ENCODE results near the gene SLC6A4. TPM values are rescaled to one million over a fixed set of nuclear protein-coding genes. Genes with fewer than 3 reads are reported as not detected.
"Not testable (repeated sequence)": the region's sequence is repeated elsewhere in the genome, so short reads cannot be mapped to it uniquely, and the experiment has no call there.

The SLC6A4 gene
- total and polyA plus RNA-seq, 4 donors: 1.1 to 36.0 (median 4.7) TPM

GRCh38 chr17:30212750-30213149, 22.7 kb downstream of the SLC6A4 start:
- DNase-seq (ENCODE audit: low read depth in 4 of 6, low spot score in 6 of 6): no peak
- Histone ChIP-seq H3K4me3 (ENCODE audit: low read depth, low read length) (no peak overlapping the region), H3K9me3 (ENCODE audit: control insufficient read depth, insufficient read depth, low read length) (no peaks in the 10 kb centered on the region), H3K27ac (ENCODE audit: low read depth, low read length) (no peak overlapping the region), H3K36me3 (ENCODE audit: control insufficient read depth, insufficient read depth, low read length) (no peaks in the 10 kb centered on the region), H3K4me1 (ENCODE audit: control insufficient read depth, insufficient read depth, low read length) (no peaks in the 10 kb centered on the region), H3K27me3 (ENCODE audit: control insufficient read depth, insufficient read depth, low read length) (no peaks in the 10 kb centered on the region)
- WGBS (ENCODE audit: insufficient coverage): 92% methylated on average over 11 of the region's 11 CpGs

- no peaks in the 10 kb centered on the region for H3K4me1 ChIP-seq (ENCODE audit: control insufficient read depth, insufficient read depth, low read length)
- no peak for DNase-seq (ENCODE audit: low read depth in 4 of 6, low spot score in 6 of 6)
- no peaks in the 10 kb centered on the region for H3K36me3 ChIP-seq (ENCODE audit: control insufficient read depth, insufficient read depth, low read length)
- 71% methylated on average over 5 of the region's 6 CpGs for WGBS (ENCODE audit: insufficient coverage)
- H3K27ac ChIP-seq (ENCODE audit: low read depth, low read length): no peak overlapping the region
- H3K27me3 ChIP-seq (ENCODE audit: control insufficient read depth, insufficient read depth, low read length): no peaks in the 10 kb centered on the region
- H3K9me3 ChIP-seq (ENCODE audit: control insufficient read depth, insufficient read depth, low read length): no peaks in the 10 kb centered on the region
- no peak overlapping the region for H3K4me3 ChIP-seq (ENCODE audit: low read depth, low read length)
Measured at GRCh38 chr17:30211371-30211770, 24.1 kb downstream of the SLC6A4 start.

DNA sequence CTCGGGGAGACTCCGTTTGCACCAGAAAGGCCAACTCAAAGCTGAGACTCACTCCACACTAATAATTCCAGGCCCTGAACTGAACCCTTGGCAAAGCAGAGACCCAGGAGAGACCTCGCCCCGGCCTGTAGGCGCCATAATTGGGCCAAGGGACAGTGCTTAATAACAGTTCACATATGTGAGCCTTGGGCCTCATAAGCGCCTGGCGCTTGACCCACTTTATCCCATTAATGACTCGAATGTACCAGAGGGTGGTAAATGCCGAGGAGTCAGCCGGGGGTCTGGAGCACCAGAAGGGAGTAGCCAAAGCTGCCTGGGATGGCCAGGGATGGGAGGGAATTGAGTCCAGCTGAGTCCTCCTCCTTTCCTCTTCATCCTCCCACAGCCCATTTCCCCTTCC, 24.6 kb downstream of the SLC6A4 start:
- Histone ChIP-seq H3K36me3 (ENCODE audit: control insufficient read depth, insufficient read depth, low read length) (no peaks in the 10 kb centered on the region), H3K27ac (ENCODE audit: low read depth, low read length) (no peak overlapping the region), H3K27me3 (ENCODE audit: control insufficient read depth, insufficient read depth, low read length) (no peaks in the 10 kb centered on the region), H3K4me1 (ENCODE audit: control insufficient read depth, insufficient read depth, low read length) (no peaks in the 10 kb centered on the region), H3K9me3 (ENCODE audit: control insufficient read depth, insufficient read depth, low read length) (no peaks in the 10 kb centered on the region), H3K4me3 (ENCODE audit: low read depth, low read length) (no peak overlapping the region)
- 79% methylated on average over 5 of the region's 10 CpGs for WGBS (ENCODE audit: insufficient coverage)
- DNase-seq (ENCODE audit: low read depth in 4 of 6, low spot score in 6 of 6): no peak

GRCh38 chr17:30210366-30210765, 25.1 kb downstream of the SLC6A4 start:
- 89% methylated on average over 9 of the region's 11 CpGs for WGBS (ENCODE audit: insufficient coverage)

GRCh38 chr17:30209930-30210329, 25.6 kb downstream of the SLC6A4 start:
- Histone ChIP-seq H3K4me1 (ENCODE audit: control insufficient read depth, insufficient read depth, low read length) (no peaks in the 10 kb centered on the region), H3K27me3 (ENCODE audit: control insufficient read depth, insufficient read depth, low read length) (no peaks in the 10 kb centered on the region), H3K4me3 (ENCODE audit: low read depth, low read length) (no peak overlapping the region), H3K36me3 (ENCODE audit: control insufficient read depth, insufficient read depth, low read length) (no peaks in the 10 kb centered on the region), H3K9me3 (ENCODE audit: control insufficient read depth, insufficient read depth, low read length) (no peaks in the 10 kb centered on the region), H3K27ac (ENCODE audit: low read depth, low read length) (no peak overlapping the region)
- no peak for DNase-seq (ENCODE audit: low read depth in 4 of 6, low spot score in 6 of 6)
- 92% methylated on average over 2 of the region's 7 CpGs for WGBS (ENCODE audit: insufficient coverage)

More at GRCh38 chr17:30210366-30210765, 25.1 kb downstream of the SLC6A4 start:
- H3K36me3 ChIP-seq (ENCODE audit: control insufficient read depth, insufficient read depth, low read length): no peaks in the 10 kb centered on the region
- no peak for DNase-seq (ENCODE audit: low read depth in 4 of 6, low spot score in 6 of 6)
- H3K27ac ChIP-seq (ENCODE audit: low read depth, low read length): no peak overlapping the region
- H3K4me1 ChIP-seq (ENCODE audit: control insufficient read depth, insufficient read depth, low read length): no peaks in the 10 kb centered on the region
- no peaks in the 10 kb centered on the region for H3K9me3 ChIP-seq (ENCODE audit: control insufficient read depth, insufficient read depth, low read length)
- no peak overlapping the region for H3K4me3 ChIP-seq (ENCODE audit: low read depth, low read length)
- H3K27me3 ChIP-seq (ENCODE audit: control insufficient read depth, insufficient read depth, low read length): no peaks in the 10 kb centered on the region

DNA sequence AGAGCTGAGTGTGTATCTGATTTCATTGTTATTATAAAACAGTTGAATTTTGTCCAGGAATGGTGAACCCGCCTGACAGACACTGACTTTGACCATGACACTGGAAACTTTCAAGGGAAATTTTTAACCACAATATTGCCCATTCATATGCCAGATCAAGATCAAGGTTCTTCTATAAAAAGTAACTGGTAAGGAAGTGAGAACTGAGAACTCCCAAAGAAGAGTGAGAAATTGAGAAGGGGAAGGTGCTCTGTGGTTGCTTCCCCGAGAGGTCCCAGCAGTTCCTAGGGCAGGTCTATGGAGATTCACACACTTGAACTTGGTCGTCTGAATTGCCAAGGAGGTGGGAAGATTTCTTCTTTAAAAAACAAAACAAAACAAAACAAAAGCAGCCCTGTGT, 27.3 kb downstream of the SLC6A4 start:
- WGBS (ENCODE audit: insufficient coverage): 90% methylated on average over 2 of the region's 3 CpGs

GRCh38 chr17:30207655-30208054, 27.8 kb downstream of the SLC6A4 start:
- Histone ChIP-seq H3K4me3 (ENCODE audit: low read depth, low read length) (no peak overlapping the region), H3K36me3 (ENCODE audit: control insufficient read depth, insufficient read depth, low read length) (no peaks in the 10 kb centered on the region), H3K27me3 (ENCODE audit: control insufficient read depth, insufficient read depth, low read length) (no peaks in the 10 kb centered on the region), H3K27ac (ENCODE audit: low read depth, low read length) (no peak overlapping the region), H3K9me3 (ENCODE audit: control insufficient read depth, insufficient read depth, low read length) (no peaks in the 10 kb centered on the region), H3K4me1 (ENCODE audit: control insufficient read depth, insufficient read depth, low read length) (no peaks in the 10 kb centered on the region)
- no peak for DNase-seq (ENCODE audit: low read depth in 4 of 6, low spot score in 6 of 6)
- 78% methylated on average over 8 of the region's 9 CpGs for WGBS (ENCODE audit: insufficient coverage)

More for the DNA sequence above, 27.3 kb downstream of the SLC6A4 start:
- Histone ChIP-seq H3K9me3 (ENCODE audit: control insufficient read depth, insufficient read depth, low read length) (no peaks in the 10 kb centered on the region), H3K27me3 (ENCODE audit: control insufficient read depth, insufficient read depth, low read length) (no peaks in the 10 kb centered on the region), H3K36me3 (ENCODE audit: control insufficient read depth, insufficient read depth, low read length) (no peaks in the 10 kb centered on the region), H3K4me3 (ENCODE audit: low read depth, low read length) (no peak overlapping the region), H3K27ac (ENCODE audit: low read depth, low read length) (no peak overlapping the region), H3K4me1 (ENCODE audit: control insufficient read depth, insufficient read depth, low read length) (no peaks in the 10 kb centered on the region)
- no peak for DNase-seq (ENCODE audit: low read depth in 4 of 6, low spot score in 6 of 6)

DNA sequence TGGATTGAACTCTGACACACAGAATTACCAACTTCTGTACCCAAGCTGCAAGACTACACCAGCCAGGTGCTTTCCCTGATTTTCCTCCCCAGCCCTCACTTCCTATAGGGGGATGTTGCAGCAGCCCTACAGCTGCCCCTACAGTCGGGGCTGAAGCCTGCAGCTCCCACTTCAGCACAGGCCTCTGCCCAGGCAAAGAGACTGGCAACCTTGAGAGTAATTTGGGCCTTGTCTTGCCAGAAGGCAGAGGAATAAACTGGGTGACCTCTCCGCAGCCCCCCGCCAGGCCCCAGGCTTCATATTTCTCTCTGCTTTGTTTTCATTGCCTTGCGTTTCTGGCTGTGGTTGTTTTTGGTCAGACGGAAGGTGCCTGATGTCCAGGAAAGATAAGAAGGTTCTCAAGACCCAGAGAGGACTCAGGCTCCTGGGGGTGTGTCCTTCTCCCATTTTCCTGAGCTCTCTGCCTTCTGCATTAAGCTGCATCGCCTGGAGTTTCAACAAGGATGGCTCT, 32.0 kb downstream of the SLC6A4 start:
- no peaks in the 10 kb centered on the region for H3K27me3 ChIP-seq (ENCODE audit: control insufficient read depth, insufficient read depth, low read length)
- H3K27ac ChIP-seq (ENCODE audit: low read depth, low read length): no peak overlapping the region
- no peaks in the 10 kb centered on the region for H3K4me1 ChIP-seq (ENCODE audit: control insufficient read depth, insufficient read depth, low read length)
- no peak for DNase-seq (ENCODE audit: low read depth in 4 of 6, low spot score in 6 of 6)
- H3K36me3 ChIP-seq (ENCODE audit: control insufficient read depth, insufficient read depth, low read length): no peaks in the 10 kb centered on the region
- H3K4me3 ChIP-seq (ENCODE audit: low read depth, low read length): no peak overlapping the region
- H3K9me3 ChIP-seq (ENCODE audit: control insufficient read depth, insufficient read depth, low read length): no peaks in the 10 kb centered on the region
- WGBS (ENCODE audit: insufficient coverage): 69% methylated on average over 5 of the region's 6 CpGs

- not testable (repeated sequence) for H3K27ac ChIP-seq (ENCODE audit: low read depth, low read length); H3K9me3 ChIP-seq (ENCODE audit: control insufficient read depth, insufficient read depth, low read length); DNase-seq (ENCODE audit: low read depth in 4 of 6, low spot score in 6 of 6); H3K4me1 ChIP-seq (ENCODE audit: control insufficient read depth, insufficient read depth, low read length); H3K4me3 ChIP-seq (ENCODE audit: low read depth, low read length); H3K36me3 ChIP-seq (ENCODE audit: control insufficient read depth, insufficient read depth, low read length); H3K27me3 ChIP-seq (ENCODE audit: control insufficient read depth, insufficient read depth, low read length)
- WGBS (ENCODE audit: insufficient coverage): 98% methylated on average over 8 of the region's 9 CpGs
Measured at GRCh38 chr17:30200656-30201055, 34.8 kb downstream of the SLC6A4 start.

GRCh38 chr17:30200106-30200505, 35.4 kb downstream of the SLC6A4 start:
- no peak overlapping the region for H3K27ac ChIP-seq (ENCODE audit: low read depth, low read length)
- H3K36me3 ChIP-seq (ENCODE audit: control insufficient read depth, insufficient read depth, low read length): no peaks in the 10 kb centered on the region
- H3K27me3 ChIP-seq (ENCODE audit: control insufficient read depth, insufficient read depth, low read length): no peaks in the 10 kb centered on the region
- WGBS (ENCODE audit: insufficient coverage): 64% methylated on average over 6 of the region's 10 CpGs
- DNase-seq (ENCODE audit: low read depth in 4 of 6, low spot score in 6 of 6): peak in 1 of 6 donors; percentile 1
- no peaks in the 10 kb centered on the region for H3K4me1 ChIP-seq (ENCODE audit: control insufficient read depth, insufficient read depth, low read length)
- no peaks in the 10 kb centered on the region for H3K9me3 ChIP-seq (ENCODE audit: control insufficient read depth, insufficient read depth, low read length)
- H3K4me3 ChIP-seq (ENCODE audit: low read depth, low read length): no peak overlapping the region

Measured in spinal cord (tissue), 10 donors.